GM23338 (cell line): Measurements from ENCODE around the gene PCBP2. TPM values are rescaled to one million over a fixed set of nuclear protein-coding genes. Genes with fewer than 3 reads are reported as not detected.
A peak's percentile ranks its signal among the peaks of the same experiment; 100 is the strongest.

Source experiments
- ATAC-seq: fragments of 200-7000 bp; cut with Tn5 transposase; 3 replicates; pipeline ENCODE4 v1.9.1; 2020
- DNase-seq: peaks from one replicate; pipeline ENCODE4 v3.0.0-alpha.2; 2015; ENCODE audit warnings: low spot score
- H2AFZ ChIP-seq: fragments of 200-600 bp; sonication (generic); 2 replicates; pipeline ENCODE4 v1.8.0; 2016; ENCODE audit warnings: antibody characterized with exemption, mild to moderate bottlenecking, moderate library complexity
- H3F3A ChIP-seq: fragments of 200-600 bp; sonication (generic); replicated peaks from 2 replicates; pipeline ENCODE4 v1.8.0; 2017; ENCODE audit warnings: antibody characterized with exemption, mixed run types, low read depth
- H3K27ac ChIP-seq: fragments of 200-600 bp; sonication (generic); 2 replicates; pipeline ENCODE4 v1.6.1; 2016; ENCODE audit warnings: low read depth
- H3K27me3 ChIP-seq: fragments of 200-600 bp; sonication (generic); 2 replicates; pipeline ENCODE4 v1.8.0; 2016; ENCODE audit warnings: mild to moderate bottlenecking, mixed run types, moderate library complexity; ENCODE audit not compliant: insufficient read depth
- H3K36me3 ChIP-seq: fragments of 200-600 bp; sonication (generic); 2 replicates; pipeline ENCODE4 v1.8.0; 2016; ENCODE audit warnings: mild to moderate bottlenecking; ENCODE audit not compliant: insufficient read depth
- H3K4me1 ChIP-seq: fragments of 200-600 bp; sonication (generic); 2 replicates; pipeline ENCODE4 v1.8.0; 2016; ENCODE audit warnings: mild to moderate bottlenecking, moderate library complexity; ENCODE audit not compliant: insufficient read depth
- H3K4me2 ChIP-seq: fragments of 200-600 bp; sonication (generic); 2 replicates; pipeline ENCODE4 v1.7.1; 2017; ENCODE audit warnings: mixed run types
- H3K4me3 ChIP-seq: fragments of 200-600 bp; sonication (generic); 2 replicates; pipeline ENCODE4 v1.6.1; 2016; ENCODE audit warnings: mixed run types
- H3K79me2 ChIP-seq: fragments of 200-600 bp; sonication (generic); replicated peaks from 2 replicates; pipeline ENCODE4 v1.8.0; 2017; ENCODE audit warnings: mild to moderate bottlenecking; ENCODE audit not compliant: insufficient read depth
- H3K9me2 ChIP-seq: fragments of 200-600 bp; sonication (generic); 2 replicates; pipeline ENCODE4 v1.8.0; 2017; ENCODE audit not compliant: insufficient read depth
- H4K20me1 ChIP-seq: fragments of 200-600 bp; sonication (generic); replicated peaks from 2 replicates; pipeline ENCODE4 v1.8.0; 2017; ENCODE audit warnings: mild to moderate bottlenecking; ENCODE audit not compliant: insufficient read depth
- H3K27ac Mint-ChIP-seq: 2 replicates; pipeline ENCODE4 v1.8.0; 2020; ENCODE audit warnings: inconsistent platforms, mild to moderate bottlenecking, moderate library complexity, mixed read lengths
- H3K27me3 Mint-ChIP-seq: 3 replicates; pipeline ENCODE4 v1.8.0; 2022; ENCODE audit warnings: low read depth, mild to moderate bottlenecking, moderate library complexity, mixed read lengths, inconsistent platforms; ENCODE audit not compliant: insufficient read depth, poor library complexity
- H3K36me3 Mint-ChIP-seq: 3 replicates; pipeline ENCODE4 v1.8.0; 2021; ENCODE audit warnings: low read depth, mild to moderate bottlenecking, inconsistent platforms, moderate library complexity, mixed read lengths
- H3K4me1 Mint-ChIP-seq: 3 replicates; pipeline ENCODE4 v1.8.0; 2020; ENCODE audit warnings: mild to moderate bottlenecking, inconsistent platforms, mixed read lengths
- H3K4me3 Mint-ChIP-seq: 3 replicates; pipeline ENCODE4 v1.8.0; 2021; ENCODE audit warnings: moderate library complexity, mild to moderate bottlenecking, inconsistent platforms, mixed read lengths
- H3K9me3 Mint-ChIP-seq: 3 replicates; pipeline ENCODE4 v1.8.0; 2020; ENCODE audit warnings: moderate library complexity, mild to moderate bottlenecking, inconsistent platforms, mixed read lengths
- CTCF ChIP-seq, 2 experiments: fragments of 200-600 bp in 1 of 2; sonication (generic) in 1 of 2; conservative IDR thresholded peaks; 2 replicates each; pipeline versions ENCODE4 v1.5.1 to v1.6.1; 2016 to 2017; ENCODE audit warnings: antibody characterized with exemption in 2 of 2, low read depth in 2 of 2, mild to moderate bottlenecking in 2 of 2, moderate library complexity in 1 of 2
- EZH2 ChIP-seq: fragments of 200-600 bp; sonication (generic); IDR thresholded peaks from one replicate; pipeline ENCODE4 v1.8.0; 2017; ENCODE audit warnings: antibody characterized with exemption, mild to moderate bottlenecking, low read depth; ENCODE audit not compliant: unreplicated experiment
- EZH2phosphoT487 ChIP-seq: fragments of 200-600 bp; sonication (generic); IDR thresholded peaks from one replicate; pipeline ENCODE4 v1.8.1; 2018; ENCODE audit warnings: antibody characterized with exemption; ENCODE audit not compliant: unreplicated experiment
- JUNB ChIP-seq: IDR thresholded peaks from one replicate; pipeline ENCODE4 v1.6.1; 2016; ENCODE audit warnings: antibody characterized with exemption; ENCODE audit not compliant: unreplicated experiment
- STAT1 ChIP-seq: IDR thresholded peaks from one replicate; pipeline ENCODE4 v1.6.1; 2016; ENCODE audit warnings: antibody characterized with exemption; ENCODE audit not compliant: unreplicated experiment
- ZNF114 ChIP-seq: fragments of 250-450 bp; sonication (Bioruptor Pico); IDR thresholded peaks from 2 replicates; pipeline ENCODE4 v1.5.0; 2020; ENCODE audit warnings: mild to moderate bottlenecking, moderate library complexity
- polyA plus RNA-seq: library from polyadenylated mRNA; unstranded; fragments of >200 nt; fragmentation: Nextera tagmentation; extraction: Ambion mirVana; gene quantifications from 2 replicates; pipeline ENCODE4 v1.2.1, GENCODE V29; 2016
- total RNA-seq: library from RNA; depleted of rRNA; stranded (reverse); fragments of >200 nt; shearing (Covaris generic); gene quantifications from 2 replicates; pipeline ENCODE4 v1.2.3, GENCODE V29; 2014
- TF ChIP-seq, protein P1 (sequence below): IDR thresholded peaks from one replicate; pipeline ENCODE4 v1.6.1; 2018; ENCODE audit warnings: antibody characterized with exemption; ENCODE audit not compliant: unreplicated experiment
- TF ChIP-seq, protein P2 (sequence below): IDR thresholded peaks from 2 replicates; pipeline ENCODE4 v1.6.1; 2016; ENCODE audit warnings: antibody characterized with exemption

Gene PCBP2
- total and polyA plus RNA-seq, 2 experiments from 2014 or later, result 397 to 676 TPM

DNA sequence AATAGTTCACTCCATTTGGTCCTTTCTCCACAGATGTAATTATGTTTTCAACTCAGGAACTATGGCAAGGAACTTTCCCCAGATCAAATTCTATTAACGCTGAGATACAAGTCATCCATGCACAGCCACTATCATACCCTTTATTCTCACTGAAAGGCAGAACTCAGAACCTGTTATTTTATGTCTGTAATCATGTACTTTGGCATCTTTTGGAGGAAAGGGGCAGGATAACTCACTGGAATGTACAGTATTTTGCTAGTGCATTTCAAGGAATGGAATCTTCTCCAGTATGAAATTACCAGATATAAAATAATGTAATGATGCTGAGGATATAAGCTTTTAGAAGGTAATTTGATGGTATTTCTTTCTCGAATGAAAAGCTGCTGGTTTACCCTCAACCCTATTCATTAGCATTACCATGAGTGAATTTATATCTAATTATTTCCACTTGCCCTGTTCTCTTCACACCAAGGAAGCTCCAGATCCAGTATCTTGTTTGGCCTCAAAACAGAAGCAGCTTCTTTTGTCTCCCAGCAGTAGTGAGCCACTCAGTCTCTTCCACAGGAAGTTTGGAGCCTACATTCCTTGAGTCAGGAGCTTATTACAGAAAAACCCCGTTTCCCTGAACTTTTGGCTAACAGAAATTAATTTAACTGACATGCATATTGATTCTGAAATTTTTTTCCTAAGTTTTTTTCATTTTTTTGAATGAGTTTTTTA, 38.3 kb upstream of the PCBP2 start:
- Mint-ChIP-seq H3K9me3 (no peaks in the 10 kb centered on the region), H3K27me3 (peaks cover 10% of the 10 kb centered on the region), H3K4me3 (no peak overlapping the region; the same call in 2 of the 3 replicates), H3K4me1 (peaks cover 20% of the 10 kb centered on the region), H3K36me3 (peaks cover 40% of the 10 kb centered on the region), H3K27ac (no peak overlapping the region)
- peaks cover 20% of the 10 kb centered on the region for H3K4me1 ChIP-seq
- no peak for TF ChIP-seq EZH2
- no peak for TF ChIP-seq JUNB
- TF ChIP-seq, protein P1, sequence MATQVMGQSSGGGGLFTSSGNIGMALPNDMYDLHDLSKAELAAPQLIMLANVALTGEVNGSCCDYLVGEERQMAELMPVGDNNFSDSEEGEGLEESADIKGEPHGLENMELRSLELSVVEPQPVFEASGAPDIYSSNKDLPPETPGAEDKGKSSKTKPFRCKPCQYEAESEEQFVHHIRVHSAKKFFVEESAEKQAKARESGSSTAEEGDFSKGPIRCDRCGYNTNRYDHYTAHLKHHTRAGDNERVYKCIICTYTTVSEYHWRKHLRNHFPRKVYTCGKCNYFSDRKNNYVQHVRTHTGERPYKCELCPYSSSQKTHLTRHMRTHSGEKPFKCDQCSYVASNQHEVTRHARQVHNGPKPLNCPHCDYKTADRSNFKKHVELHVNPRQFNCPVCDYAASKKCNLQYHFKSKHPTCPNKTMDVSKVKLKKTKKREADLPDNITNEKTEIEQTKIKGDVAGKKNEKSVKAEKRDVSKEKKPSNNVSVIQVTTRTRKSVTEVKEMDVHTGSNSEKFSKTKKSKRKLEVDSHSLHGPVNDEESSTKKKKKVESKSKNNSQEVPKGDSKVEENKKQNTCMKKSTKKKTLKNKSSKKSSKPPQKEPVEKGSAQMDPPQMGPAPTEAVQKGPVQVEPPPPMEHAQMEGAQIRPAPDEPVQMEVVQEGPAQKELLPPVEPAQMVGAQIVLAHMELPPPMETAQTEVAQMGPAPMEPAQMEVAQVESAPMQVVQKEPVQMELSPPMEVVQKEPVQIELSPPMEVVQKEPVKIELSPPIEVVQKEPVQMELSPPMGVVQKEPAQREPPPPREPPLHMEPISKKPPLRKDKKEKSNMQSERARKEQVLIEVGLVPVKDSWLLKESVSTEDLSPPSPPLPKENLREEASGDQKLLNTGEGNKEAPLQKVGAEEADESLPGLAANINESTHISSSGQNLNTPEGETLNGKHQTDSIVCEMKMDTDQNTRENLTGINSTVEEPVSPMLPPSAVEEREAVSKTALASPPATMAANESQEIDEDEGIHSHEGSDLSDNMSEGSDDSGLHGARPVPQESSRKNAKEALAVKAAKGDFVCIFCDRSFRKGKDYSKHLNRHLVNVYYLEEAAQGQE, result no peak
- TF ChIP-seq ZNF114 (CRISPR knock-in tag), result no peak
- TF ChIP-seq EZH2phosphoT487, result no peak
- TF ChIP-seq STAT1, result no peak
- TF ChIP-seq CTCF (conservative IDR thresholded peaks at IDR 0.05; ENCODE audit: low read depth in 2 of 2), result no peak
- TF ChIP-seq, protein P2, sequence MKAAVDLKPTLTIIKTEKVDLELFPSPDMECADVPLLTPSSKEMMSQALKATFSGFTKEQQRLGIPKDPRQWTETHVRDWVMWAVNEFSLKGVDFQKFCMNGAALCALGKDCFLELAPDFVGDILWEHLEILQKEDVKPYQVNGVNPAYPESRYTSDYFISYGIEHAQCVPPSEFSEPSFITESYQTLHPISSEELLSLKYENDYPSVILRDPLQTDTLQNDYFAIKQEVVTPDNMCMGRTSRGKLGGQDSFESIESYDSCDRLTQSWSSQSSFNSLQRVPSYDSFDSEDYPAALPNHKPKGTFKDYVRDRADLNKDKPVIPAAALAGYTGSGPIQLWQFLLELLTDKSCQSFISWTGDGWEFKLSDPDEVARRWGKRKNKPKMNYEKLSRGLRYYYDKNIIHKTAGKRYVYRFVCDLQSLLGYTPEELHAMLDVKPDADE, result no peak
- no peak overlapping the region for H3K4me3 ChIP-seq
- peak overlapping the region; percentile 8; the same call in 1 of the 2 replicates for H3K27ac ChIP-seq
- no peaks in the 10 kb centered on the region for H3K27me3 ChIP-seq
- 0 out of 2 replicates have a peak, but pooled peaks cover 2% of the 10 kb centered on the region for H3F3A ChIP-seq
- no peaks in the 10 kb centered on the region; the same call in 1 of the 2 replicates for H4K20me1 ChIP-seq
- peaks cover 14% of the 10 kb centered on the region; the same call in 1 of the 2 replicates for H3K36me3 ChIP-seq
- H3K9me2 ChIP-seq, result no peaks in the 10 kb centered on the region
- ATAC-seq, result no peak
- H3K79me2 ChIP-seq, result no peaks in the 10 kb centered on the region
- H3K4me2 ChIP-seq, result no peak overlapping the region
- peak; percentile 17 for DNase-seq
- no peak overlapping the region for H2AFZ ChIP-seq
